Right cardiac atrium (tissue), 5 donors: ENCODE data around the gene FAM117B. TPM values are rescaled to one million over a fixed set of nuclear protein-coding genes. Genes with fewer than 3 reads are reported as not detected.
"Not testable (repeated sequence)": the region's sequence is repeated elsewhere in the genome, so short reads cannot be mapped to it uniquely, and the experiment has no call there.

Experiments
- ATAC-seq, 2 donors: fragments of 200-7000 bp; cut with Tn5 transposase; one replicate each; pipeline versions ENCODE4 v1.8.0 to v1.9.1; 2020; ENCODE audit warnings: moderate library complexity in 2 of 2, mild to moderate bottlenecking in 1 of 2
- DNase-seq, 3 donors: peaks; one replicate each; pipeline ENCODE4 v3.0.0-alpha.2; 2020
- H3K27ac ChIP-seq: one replicate; pipeline ENCODE4 v1.5.1; 2013; ENCODE audit warnings: mild to moderate bottlenecking, low read length, control low read depth, moderate library complexity
- H3K27me3 ChIP-seq: one replicate; pipeline ENCODE4 v1.6.1; 2013; ENCODE audit not compliant: control insufficient read depth, insufficient read depth
- H3K4me1 ChIP-seq: one replicate; pipeline ENCODE4 v1.6.1; 2013; ENCODE audit warnings: low read length; ENCODE audit not compliant: control insufficient read depth, insufficient read depth
- H3K4me3 ChIP-seq: one replicate; pipeline ENCODE4 v1.5.1; 2013; ENCODE audit warnings: low read length, control low read depth
- H3K9me3 ChIP-seq: one replicate; pipeline ENCODE4 v1.6.1; 2013; ENCODE audit warnings: low read length; ENCODE audit not compliant: control insufficient read depth
- WGBS: extraction: QIAGEN DNeasy Blood & Tissue Kit; methylation state at CpG from one replicate; pipeline ENCODE4 v1.1.7; 2013; 5-methylcytosine and 5-hydroxymethylcytosine counted together
- intact Hi-C, 4 donors: fragments of 100-400 bp; cut with DNase I; formaldehyde crosslinking; loops; one replicate each; pipeline versions ENCODE4 v1.11.0 to v1.14.0; 2022 to 2023
- polyA plus RNA-seq: library from polyadenylated mRNA; stranded (reverse); fragments of 200-250 nt; gene quantifications from one replicate; pipeline ENCODE4 v1.2.3, GENCODE V29; 2013
- total RNA-seq, 4 donors: library from RNA; stranded (reverse); fragmentation: NEBNext Ultra II Directional; extraction: Animal tissue kit (Norgen Biotek cat#: 25700); gene quantifications; one replicate each; pipeline ENCODE4 v1.2.1, GENCODE V29; 2021
- donor health status: healthy with polysubstance abuse.
- donor health status: DM: no; HTN: yes; CAD: no.
- donor health status: DM: no; HTN: no; CAD: no.
- donor health status: DM: no; HTN: yes; CAD: no; lungs with severe emphysema.
- donor health status: DM: yes; HTN: yes; CAD: no.

FAM117B gene
- total and polyA plus RNA-seq, 5 donors = 1.5 to 4.5 (median 3.8) TPM

DNA sequence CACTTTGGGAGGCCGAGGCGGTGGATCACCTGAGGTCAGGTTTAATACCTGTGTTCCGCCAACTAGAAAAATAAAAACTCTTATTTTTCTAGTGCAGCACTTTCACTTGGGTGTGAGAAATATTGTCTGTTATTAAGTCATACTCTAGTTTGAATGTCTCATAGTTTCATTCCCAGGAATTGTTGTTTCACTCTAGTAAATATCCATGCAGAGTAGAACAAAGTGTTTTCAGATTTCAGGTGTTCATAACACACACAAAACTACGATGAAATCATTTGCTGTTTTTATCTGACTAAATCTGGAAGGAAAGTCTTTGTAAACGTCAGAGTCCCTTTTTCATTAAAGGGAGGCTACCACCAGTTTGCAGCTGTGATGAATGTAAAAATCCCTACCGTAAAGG is 4.0 kb downstream of the FAM117B start:
- 89% methylated on average over 6 of the region's 6 CpGs for WGBS

DNA sequence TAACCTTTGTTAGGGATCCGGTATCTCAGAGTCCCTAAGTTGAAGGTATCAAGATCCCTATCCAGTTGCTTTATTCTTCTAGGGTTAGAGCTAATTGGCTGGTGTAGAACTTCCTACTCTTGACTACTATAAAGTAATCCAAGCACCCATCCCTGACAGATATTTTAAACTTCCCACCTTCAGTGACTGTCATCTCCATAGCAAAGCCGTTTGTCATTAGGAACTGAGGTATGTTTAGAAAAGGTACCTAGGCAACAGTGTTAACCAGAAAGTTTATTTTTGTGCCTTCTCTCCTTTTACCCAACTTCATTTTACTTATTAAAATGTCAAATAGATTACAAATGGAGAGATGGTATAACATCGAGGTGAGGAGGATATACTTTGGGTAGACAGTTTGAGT is 4.5 kb downstream of the FAM117B start:
- 83% methylated on average over 3 of the region's 3 CpGs for WGBS
- Histone ChIP-seq H3K27ac (no peak overlapping the region), H3K9me3 (no peaks in the 10 kb centered on the region), H3K4me3 (no peak overlapping the region), H3K27me3 (no peaks in the 10 kb centered on the region), H3K4me1 (no peaks in the 10 kb centered on the region)
- DNase-seq (no peak), ATAC-seq (no peak)
- intact Hi-C loops = no loop called here

More for the DNA sequence above, 4.0 kb downstream of the FAM117B start:
- no peak overlapping the region for H3K27ac ChIP-seq
- H3K27me3 ChIP-seq = no peaks in the 10 kb centered on the region
- no peak for DNase-seq
- ATAC-seq = no peak
- intact Hi-C loops = no loop called here
- no peaks in the 10 kb centered on the region for H3K9me3 ChIP-seq
- no peaks in the 10 kb centered on the region for H3K4me1 ChIP-seq
- no peak overlapping the region for H3K4me3 ChIP-seq

DNA sequence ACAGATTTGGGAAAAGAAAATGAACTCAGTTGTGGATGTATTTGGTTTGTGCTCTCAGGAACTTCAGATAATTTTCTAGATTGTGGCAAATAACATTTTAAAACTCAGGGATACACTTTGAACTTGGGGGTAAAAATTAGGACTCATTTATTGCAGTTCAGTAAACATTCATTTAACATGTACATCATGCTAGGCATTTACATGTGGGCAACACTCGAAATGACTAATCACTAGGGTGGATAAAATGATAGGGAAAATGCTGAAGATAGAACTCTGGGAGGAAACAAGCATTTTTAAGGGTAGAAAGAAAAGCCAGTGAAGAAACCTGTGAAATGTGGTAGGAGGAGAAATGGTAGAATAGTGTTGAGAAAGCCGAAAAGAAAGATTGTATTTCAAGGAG is 7.8 kb downstream of the FAM117B start:
- H3K27me3 ChIP-seq = no peaks in the 10 kb centered on the region
- H3K4me3 ChIP-seq = no peak overlapping the region
- WGBS = 58% methylated on average over 2 of the region's 2 CpGs
- DNase-seq (no peak), ATAC-seq (no peak)
- H3K9me3 ChIP-seq = no peaks in the 10 kb centered on the region
- H3K4me1 ChIP-seq = no peaks in the 10 kb centered on the region
- no peak overlapping the region for H3K27ac ChIP-seq
- intact Hi-C loops = no loop called here

DNA sequence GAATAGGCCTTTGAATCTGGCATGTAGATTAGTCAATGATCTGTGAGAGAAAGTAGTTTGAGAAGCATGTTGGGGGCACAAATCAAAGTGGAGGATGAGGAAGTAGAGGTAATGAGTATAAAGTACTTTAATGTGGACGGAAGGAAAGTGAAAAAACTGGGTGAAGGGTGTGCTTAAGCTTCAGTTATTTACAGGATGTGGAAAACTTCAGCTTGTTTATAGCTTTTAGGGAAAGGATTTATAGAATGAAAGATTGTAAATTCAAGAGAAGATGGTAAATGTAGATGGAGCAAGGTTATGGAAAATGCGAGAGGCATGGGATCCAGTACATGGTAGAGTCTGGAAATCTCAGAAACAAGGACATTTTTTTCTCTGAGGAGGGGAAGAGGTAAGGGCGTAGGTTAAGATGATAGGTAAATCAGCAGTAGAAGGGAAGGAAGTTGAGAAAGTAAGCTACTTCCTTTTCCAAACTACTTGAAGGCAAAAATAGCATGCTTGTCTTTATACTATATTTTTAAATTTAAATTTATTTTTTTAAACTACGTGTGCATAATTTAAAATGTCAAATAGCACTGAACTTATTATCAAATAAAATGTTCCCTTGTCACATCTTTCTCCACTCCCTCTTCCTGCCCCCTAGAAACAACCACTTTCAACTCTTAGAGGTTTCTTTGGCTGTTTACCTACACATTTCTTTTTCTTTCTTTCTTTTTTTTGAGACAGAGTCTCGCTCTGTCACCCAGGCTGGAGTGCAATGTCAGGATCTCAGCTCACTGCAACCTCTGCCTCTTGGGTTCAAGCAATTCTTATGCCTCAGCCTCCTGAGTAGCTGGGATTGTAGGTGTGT is 8.5 kb downstream of the FAM117B start:
- Histone ChIP-seq H3K4me3 (no peak overlapping the region), H3K4me1 (no peaks in the 10 kb centered on the region), H3K27me3 (no peaks in the 10 kb centered on the region), H3K27ac (no peak overlapping the region), H3K9me3 (no peaks in the 10 kb centered on the region)
- DNase-seq = no peak
- peak in 1 of 2 donors; percentile 34 for ATAC-seq
- WGBS = 71% methylated on average over 5 of the region's 5 CpGs
- intact Hi-C loops = no loop called here

DNA sequence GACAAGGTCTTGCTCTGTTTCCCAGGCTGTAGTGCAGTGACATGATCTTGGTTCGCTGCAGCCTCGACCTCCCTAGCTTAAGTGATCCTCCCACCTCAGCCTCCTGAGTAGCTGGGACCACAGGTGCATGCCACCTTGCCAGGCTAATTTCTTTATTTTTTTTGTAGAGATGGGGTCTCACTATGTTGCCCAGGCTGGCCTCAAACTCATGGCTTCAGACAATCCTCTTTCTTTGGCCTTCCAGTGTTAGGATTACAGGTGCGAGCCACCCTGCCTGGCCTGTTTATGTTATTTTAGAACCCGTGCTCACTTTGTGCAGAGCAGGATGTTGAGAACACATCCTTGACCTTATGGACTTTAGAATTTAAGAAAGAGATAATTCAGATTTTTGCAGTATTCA is 17.4 kb downstream of the FAM117B start:
- no peak overlapping the region for H3K27ac ChIP-seq
- no peak overlapping the region for H3K4me3 ChIP-seq
- intact Hi-C loops = no loop called here
- H3K9me3 ChIP-seq = no peaks in the 10 kb centered on the region
- no peaks in the 10 kb centered on the region for H3K27me3 ChIP-seq
- H3K4me1 ChIP-seq = no peaks in the 10 kb centered on the region
- WGBS = 92% methylated on average over 4 of the region's 4 CpGs
- ATAC-seq (no peak), DNase-seq (no peak)

DNA sequence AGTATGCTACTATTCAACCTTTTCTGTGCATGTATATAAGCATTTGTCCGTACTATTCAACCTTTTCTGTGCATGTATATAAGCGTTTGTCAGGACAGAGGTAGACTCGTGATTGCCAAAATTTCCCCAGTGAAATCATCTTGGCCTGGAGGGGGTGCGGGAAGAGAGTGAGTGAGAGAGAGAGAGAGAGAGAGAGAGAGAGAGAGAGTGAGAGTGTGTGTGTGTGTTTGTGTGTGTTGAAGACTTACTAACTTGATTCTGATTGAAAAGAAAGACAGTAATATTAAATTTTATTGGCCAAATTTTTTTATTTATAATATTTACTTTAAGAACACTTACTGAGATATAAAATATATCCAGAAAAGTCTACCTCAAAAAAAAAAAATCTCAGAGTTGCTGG is 19.1 kb downstream of the FAM117B start:
- intact Hi-C loops = no loop called here
- WGBS = 79% methylated on average over 4 of the region's 4 CpGs
- H3K4me1 ChIP-seq = peaks cover 1% of the 10 kb centered on the region
- no peak for ATAC-seq
- no peak overlapping the region for H3K27ac ChIP-seq
- DNase-seq = no peak
- H3K4me3 ChIP-seq = no peak overlapping the region
- H3K9me3 ChIP-seq = no peaks in the 10 kb centered on the region
- H3K27me3 ChIP-seq = no peaks in the 10 kb centered on the region

DNA sequence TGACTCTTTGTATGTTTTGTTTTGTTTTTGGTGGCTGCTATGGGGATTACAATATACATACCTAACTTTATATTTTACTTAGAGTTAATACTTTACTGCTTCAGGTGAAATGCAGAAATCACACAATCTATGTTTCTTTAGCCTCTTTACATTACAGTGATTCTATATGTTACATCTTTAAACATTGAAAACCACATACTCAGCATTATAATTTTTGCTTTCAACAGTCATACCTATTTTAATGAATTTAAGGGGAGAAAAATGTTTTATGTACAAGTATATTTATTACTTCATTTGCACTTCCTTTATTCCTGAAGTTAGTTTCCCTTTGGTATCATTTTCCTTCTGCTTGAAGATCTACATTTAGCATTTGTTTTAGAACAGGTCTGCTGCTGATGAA is 23.1 kb downstream of the FAM117B start:
- H3K27me3 ChIP-seq = no peaks in the 10 kb centered on the region
- DNase-seq (no peak), ATAC-seq (no peak)
- intact Hi-C loops = no loop called here
- H3K4me1 ChIP-seq = peaks cover 4% of the 10 kb centered on the region
- no peak overlapping the region for H3K4me3 ChIP-seq
- no peaks in the 10 kb centered on the region for H3K9me3 ChIP-seq
- H3K27ac ChIP-seq = no peak overlapping the region

DNA sequence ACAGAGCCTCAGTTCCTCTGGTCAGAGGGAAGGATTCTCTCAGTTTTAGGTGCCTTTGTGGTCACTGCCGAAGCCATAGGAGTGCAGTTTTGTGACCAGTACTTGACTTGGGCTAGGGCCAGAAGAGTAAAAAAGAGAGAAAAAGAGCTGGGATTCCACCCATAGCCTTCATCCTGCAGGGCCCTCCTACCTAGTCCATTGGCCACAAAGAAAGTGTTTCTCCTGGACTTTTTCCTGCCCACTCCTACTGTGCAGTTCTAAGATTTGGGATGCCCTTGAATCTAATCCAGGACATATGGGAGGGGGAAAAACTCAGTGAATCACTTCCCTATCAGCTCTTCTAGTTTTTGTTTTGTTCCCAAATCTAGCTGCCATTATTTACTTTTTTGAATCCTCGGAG is 26.0 kb downstream of the FAM117B start:
- no peak overlapping the region for H3K27ac ChIP-seq
- no peaks in the 10 kb centered on the region for H3K9me3 ChIP-seq
- H3K27me3 ChIP-seq = no peaks in the 10 kb centered on the region
- WGBS = 67% methylated on average over 2 of the region's 2 CpGs
- DNase-seq (no peak), ATAC-seq (peak in 1 of 2 donors; percentile 43)
- H3K4me3 ChIP-seq = no peak overlapping the region
- intact Hi-C loops = no loop called here
- peaks cover 6% of the 10 kb centered on the region for H3K4me1 ChIP-seq

DNA sequence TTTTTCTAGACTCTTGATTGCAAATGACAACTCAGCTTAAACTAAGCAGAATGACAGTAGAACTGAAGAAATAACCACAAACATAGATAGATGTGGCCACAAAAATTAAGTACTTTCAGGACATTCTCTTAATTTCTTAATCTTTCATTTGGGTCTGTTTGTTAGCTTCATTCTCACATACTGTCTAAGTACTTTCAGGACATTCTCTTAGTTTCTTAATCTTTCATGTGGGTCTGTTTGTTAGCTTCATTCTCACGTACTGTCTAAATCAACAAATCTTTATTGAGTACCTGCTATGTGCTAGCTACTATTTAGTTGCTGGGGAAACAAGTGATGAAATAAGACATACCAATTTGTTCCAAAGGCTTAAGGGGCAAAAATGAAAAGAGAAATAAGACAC is 35.1 kb downstream of the FAM117B start:
- ATAC-seq (no peak), DNase-seq (no peak)
- 79% methylated on average over 1 of the region's 1 CpG for WGBS
- peaks cover 2% of the 10 kb centered on the region for H3K4me1 ChIP-seq
- no peak overlapping the region for H3K4me3 ChIP-seq
- H3K27me3 ChIP-seq = no peaks in the 10 kb centered on the region
- H3K27ac ChIP-seq = no peak overlapping the region
- H3K9me3 ChIP-seq = no peaks in the 10 kb centered on the region
- intact Hi-C loops = no loop called here

DNA sequence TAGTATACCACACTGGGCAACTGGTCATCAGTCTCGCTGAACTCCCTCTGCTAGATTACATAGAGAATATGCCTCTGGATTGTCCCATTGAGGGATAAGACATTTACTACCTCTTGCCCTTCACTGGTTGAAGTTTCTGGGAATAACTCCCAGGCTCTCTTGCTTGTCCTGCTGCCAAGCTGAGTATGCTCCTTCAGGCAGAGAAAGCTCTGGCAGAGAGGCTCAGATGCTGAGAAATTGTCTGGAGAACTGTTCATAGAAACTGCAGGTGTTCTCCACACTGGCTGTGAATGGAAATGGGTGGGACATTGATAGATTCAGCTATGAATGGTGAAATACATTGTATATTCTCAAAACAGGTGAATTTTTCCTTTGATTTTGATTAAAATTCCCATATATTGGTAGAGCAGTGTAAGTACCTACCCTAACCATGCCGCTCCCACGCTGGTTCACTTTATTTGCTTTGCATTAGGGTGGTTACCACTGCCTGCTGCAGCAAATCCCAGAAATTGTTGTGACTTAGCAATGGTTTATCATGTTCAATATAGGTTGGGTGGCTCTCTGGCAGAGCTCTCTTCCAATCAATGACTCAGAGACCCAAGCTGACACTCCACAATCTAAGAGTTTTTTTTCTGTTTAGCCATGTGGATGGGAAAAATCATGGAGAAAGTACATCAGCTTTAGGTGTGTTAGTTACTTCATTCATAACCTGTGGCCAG is 36.7 kb downstream of the FAM117B start:
- no peak overlapping the region for H3K4me3 ChIP-seq
- H3K27ac ChIP-seq = no peak overlapping the region
- WGBS = 96% methylated on average over 3 of the region's 3 CpGs
- DNase-seq = no peak
- no peaks in the 10 kb centered on the region for H3K9me3 ChIP-seq
- ATAC-seq = no peak
- no peaks in the 10 kb centered on the region for H3K4me1 ChIP-seq
- H3K27me3 ChIP-seq = no peaks in the 10 kb centered on the region
- intact Hi-C loops = no loop called here

DNA sequence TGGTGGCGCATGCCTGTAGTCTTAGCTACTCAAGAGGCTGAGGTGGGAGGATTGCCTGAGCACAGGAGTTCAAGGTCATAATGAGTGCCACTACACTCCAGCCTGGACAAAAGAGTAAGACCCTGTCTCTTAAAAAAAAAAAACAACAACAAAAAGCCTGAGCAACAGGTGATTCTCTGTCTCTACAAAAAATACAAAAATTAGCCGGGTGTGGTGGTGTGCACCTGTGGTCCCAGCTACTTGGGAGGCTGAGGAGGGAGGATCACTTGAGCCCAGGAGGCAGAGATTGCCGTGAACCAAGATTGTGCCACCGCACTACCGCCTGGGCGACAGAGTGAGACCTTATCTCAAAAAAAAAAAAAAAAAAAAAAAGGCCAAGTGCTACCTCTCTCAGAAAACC is 40.3 kb downstream of the FAM117B start:
- DNase-seq, H3K4me1 ChIP-seq, H3K27ac ChIP-seq, intact Hi-C loops, H3K4me3 ChIP-seq, H3K9me3 ChIP-seq, H3K27me3 ChIP-seq, ATAC-seq: not testable (repeated sequence)
- 97% methylated on average over 6 of the region's 6 CpGs for WGBS
